HepG2 (cell line): ENCODE data around the gene NINJ2. TPM values are rescaled to one million over a fixed set of nuclear protein-coding genes. Genes with fewer than 3 reads are reported as not detected.

Experiments
- ERF ChIP-seq: IDR thresholded peaks from 2 replicates; pipeline ENCODE4 v1.6.1; 2018; ENCODE audit warnings: missing biosample characterization, missing genetic modification reagents
- FOXO4 ChIP-seq: sonication (generic); formaldehyde crosslinking; conservative IDR thresholded peaks from 2 replicates; pipeline ENCODE4 v1.8.1; 2023; ENCODE audit warnings: missing genetic modification reagents
- PRDM10 ChIP-seq: sonication (generic); formaldehyde crosslinking; IDR thresholded peaks from 2 replicates; pipeline ENCODE4 v1.4.0; 2020; ENCODE audit warnings: low read depth, missing genetic modification reagents
- SKIL ChIP-seq: sonication (generic); formaldehyde crosslinking; IDR thresholded peaks from 2 replicates; pipeline ENCODE4 v1.8.0; 2022; ENCODE audit warnings: missing genetic modification reagents, mild to moderate bottlenecking, moderate library complexity, borderline replicate concordance
- TFDP2 ChIP-seq: sonication (generic); formaldehyde crosslinking; IDR thresholded peaks from 2 replicates; pipeline ENCODE4 v1.4.0; 2020; ENCODE audit warnings: missing genetic modification reagents
- ZBTB10 ChIP-seq: sonication (generic); formaldehyde crosslinking; IDR thresholded peaks from 2 replicates; pipeline ENCODE4 v1.4.0; 2020; ENCODE audit warnings: missing genetic modification reagents, borderline replicate concordance
- polyA plus RNA-seq, 8 experiments: library from polyadenylated mRNA; depleted of rRNA in 3 of 8; stranded (reverse) in 7 of 8; unstranded in 1 of 8; fragments of >200 nt; fragmentation: Illumina TruSeq in 4 of 8; extraction: Trizol in 4 of 8; gene quantifications; 2 replicates each; pipeline versions ENCODE4 v1.2.1 to v1.2.3, GENCODE V29; 2011 to 2016; ENCODE audit warnings: low read depth in 4 of 8, missing spikeins in 1 of 8, mixed read lengths in 1 of 8; ENCODE audit not compliant: insufficient read depth in 1 of 8
- total RNA-seq, 5 experiments: library from RNA; depleted of rRNA; stranded (reverse); fragments of >200 nt; fragmentation: Illumina TruSeq; extraction: Trizol; gene quantifications; 2 replicates each; pipeline ENCODE4 v1.2.3, GENCODE V29; 2016; ENCODE audit warnings: low read depth in 1 of 5

NINJ2 gene
- total and polyA plus RNA-seq, 2 of the 13 experiments (the other 11 are each of a cell fraction or from before 2014, with no cell fraction given) = 0.62 to 3.8 TPM

- TF ChIP-seq PRDM10 (CRISPR knock-in tag) = no peak; the same call in 1 of the 2 replicates
- TF ChIP-seq SKIL (CRISPR knock-in tag) = peak; percentile 94
- no peak; the same call in 1 of the 2 replicates for TF ChIP-seq ZBTB10
- TF ChIP-seq ERF (CRISPR knock-in tag) = peak; percentile 82
- peak; percentile 92 for TF ChIP-seq TFDP2 (CRISPR knock-in tag)
- TF ChIP-seq FOXO4 (CRISPR knock-in tag) = 0 out of 2 replicates have a peak, but pooled peaks have one; percentile 53
Observed at GRCh38 chr12:575948-576614, 87.2 kb downstream of the NINJ2 start (continued).
